Memory B cell (primary cell): ENCODE results near the gene EXO1.
"Not testable (repeated sequence)": the region's sequence is repeated elsewhere in the genome, so short reads cannot be mapped to it uniquely, and the experiment has no call there.

Source experiments
- ATAC-seq: fragments of 150-1000 bp; cut with Tn5 transposase; 2 replicates; pipeline ENCODE4 v1.10.0; 2021; ENCODE audit warnings: low read depth, mild to moderate bottlenecking, moderate library complexity
- DNase-seq, 2 donors: peaks; one replicate each; pipeline ENCODE4 v3.0.0; 2022; ENCODE audit warnings: low spot score in 2 of 2
- H3K27ac Mint-ChIP-seq: one replicate; pipeline ENCODE4 v1.8.0; 2022; ENCODE audit warnings: mild to moderate bottlenecking, moderate library complexity, mixed read lengths
- H3K27me3 Mint-ChIP-seq: one replicate; pipeline ENCODE4 v1.8.0; 2022; ENCODE audit warnings: mixed read lengths
- H3K36me3 Mint-ChIP-seq: one replicate; pipeline ENCODE4 v1.8.0; 2022; ENCODE audit warnings: mild to moderate bottlenecking, mixed read lengths
- H3K4me1 Mint-ChIP-seq: one replicate; pipeline ENCODE4 v1.8.0; 2022; ENCODE audit warnings: mixed read lengths
- H3K4me3 Mint-ChIP-seq: one replicate; pipeline ENCODE4 v1.8.0; 2022; ENCODE audit warnings: mild to moderate bottlenecking, moderate library complexity, mixed read lengths
- H3K9me3 Mint-ChIP-seq: one replicate; pipeline ENCODE4 v1.8.0; 2022; ENCODE audit warnings: mixed read lengths

The EXO1 gene

GRCh38 chr1:241844593-241844992, 3.4 kb upstream of the EXO1 start:
- no peak for DNase-seq
- H3K36me3 Mint-ChIP-seq = no peaks in the 10 kb centered on the region
- no peaks in the 10 kb centered on the region for H3K9me3 Mint-ChIP-seq
- H3K27me3 Mint-ChIP-seq = no peaks in the 10 kb centered on the region
- no peak overlapping the region for H3K4me3 Mint-ChIP-seq
- H3K27ac Mint-ChIP-seq = no peak overlapping the region
- no peak for ATAC-seq
- H3K4me1 Mint-ChIP-seq = peaks cover 11% of the 10 kb centered on the region

- Mint-ChIP-seq H3K27ac (no peak overlapping the region), H3K9me3 (no peaks in the 10 kb centered on the region), H3K27me3 (no peaks in the 10 kb centered on the region), H3K4me3 (no peak overlapping the region), H3K36me3 (no peaks in the 10 kb centered on the region), H3K4me1 (peaks cover 10% of the 10 kb centered on the region)
- DNase-seq (no peak), ATAC-seq (no peak)
These were observed 1.6 kb upstream of the EXO1 start for GRCh38 chr1:241846375-241846774.

GRCh38 chr1:241846862-241847539, 1.0 kb upstream of the EXO1 start:
- ATAC-seq = no peak
- no peaks in the 10 kb centered on the region for H3K27me3 Mint-ChIP-seq
- no peaks in the 10 kb centered on the region for H3K36me3 Mint-ChIP-seq
- peak overlapping the region; percentile 95 for H3K27ac Mint-ChIP-seq
- peak overlapping the region; percentile 98 for H3K4me3 Mint-ChIP-seq
- H3K4me1 Mint-ChIP-seq = peaks cover 10% of the 10 kb centered on the region
- DNase-seq = no peak
- no peaks in the 10 kb centered on the region for H3K9me3 Mint-ChIP-seq

- Mint-ChIP-seq H3K4me1 (peaks cover 10% of the 10 kb centered on the region), H3K27me3 (no peaks in the 10 kb centered on the region), H3K9me3 (no peaks in the 10 kb centered on the region), H3K4me3 (peak overlapping the region; percentile 98), H3K27ac (peak overlapping the region; percentile 95), H3K36me3 (no peaks in the 10 kb centered on the region)
- ATAC-seq (no peak), DNase-seq (no peak)
These were observed 536 bp upstream of the EXO1 start for GRCh38 chr1:241847540-241847795.

- ATAC-seq = no peak
- no peaks in the 10 kb centered on the region for H3K9me3 Mint-ChIP-seq
- peaks cover 10% of the 10 kb centered on the region for H3K4me1 Mint-ChIP-seq
- no peaks in the 10 kb centered on the region for H3K36me3 Mint-ChIP-seq
- DNase-seq = no peak
- no peaks in the 10 kb centered on the region for H3K27me3 Mint-ChIP-seq
- peak overlapping the region; percentile 95 for H3K27ac Mint-ChIP-seq
- peak overlapping the region; percentile 98 for H3K4me3 Mint-ChIP-seq
These were observed 811 bp downstream of the EXO1 start for GRCh38 chr1:241848686-241849344.

DNA sequence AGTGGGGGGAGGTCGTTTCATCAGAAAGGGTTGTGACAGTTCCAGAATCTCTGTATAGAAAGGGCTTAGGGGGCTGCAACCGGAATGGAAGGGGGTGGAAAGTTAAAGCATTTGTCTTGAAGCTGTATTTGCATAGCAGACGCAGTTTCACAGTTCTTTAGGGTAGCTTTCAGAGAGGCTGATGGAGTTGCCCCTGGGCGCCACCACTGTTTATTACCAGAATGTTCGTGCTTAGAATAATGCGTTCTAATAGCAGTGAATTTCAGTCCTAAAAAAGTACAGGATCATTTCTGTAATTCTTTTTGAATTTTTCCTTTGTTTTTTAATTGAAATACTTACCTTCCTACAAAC, 1.3 kb downstream of the EXO1 start:
- Mint-ChIP-seq H3K27me3 (no peaks in the 10 kb centered on the region), H3K4me1 (peaks cover 10% of the 10 kb centered on the region), H3K4me3 (no peak overlapping the region), H3K36me3 (no peaks in the 10 kb centered on the region), H3K27ac (no peak overlapping the region), H3K9me3 (no peaks in the 10 kb centered on the region)
- DNase-seq = no peak
- ATAC-seq = no peak

GRCh38 chr1:241855545-241856140, 7.6 kb downstream of the EXO1 start:
- not testable (repeated sequence) for H3K27me3 Mint-ChIP-seq, DNase-seq, H3K4me1 Mint-ChIP-seq, H3K36me3 Mint-ChIP-seq, H3K27ac Mint-ChIP-seq, H3K9me3 Mint-ChIP-seq, ATAC-seq, H3K4me3 Mint-ChIP-seq

DNA sequence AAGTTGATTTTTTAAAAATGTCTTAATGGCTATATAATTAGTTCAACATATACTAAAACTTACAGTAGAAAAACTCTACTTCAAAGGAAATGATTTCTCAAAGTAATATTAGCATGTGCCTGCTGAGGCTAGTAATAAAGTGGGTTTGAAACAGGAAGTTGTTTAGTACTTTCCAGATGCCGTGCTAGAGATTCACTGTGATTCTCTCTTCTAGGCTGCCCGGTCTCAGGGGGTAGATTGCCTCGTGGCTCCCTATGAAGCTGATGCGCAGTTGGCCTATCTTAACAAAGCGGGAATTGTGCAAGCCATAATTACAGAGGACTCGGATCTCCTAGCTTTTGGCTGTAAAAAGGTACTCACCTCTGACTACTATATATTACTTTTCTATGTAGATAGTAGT, 9.1 kb downstream of the EXO1 start:
- ATAC-seq = peak; percentile 84

DNA sequence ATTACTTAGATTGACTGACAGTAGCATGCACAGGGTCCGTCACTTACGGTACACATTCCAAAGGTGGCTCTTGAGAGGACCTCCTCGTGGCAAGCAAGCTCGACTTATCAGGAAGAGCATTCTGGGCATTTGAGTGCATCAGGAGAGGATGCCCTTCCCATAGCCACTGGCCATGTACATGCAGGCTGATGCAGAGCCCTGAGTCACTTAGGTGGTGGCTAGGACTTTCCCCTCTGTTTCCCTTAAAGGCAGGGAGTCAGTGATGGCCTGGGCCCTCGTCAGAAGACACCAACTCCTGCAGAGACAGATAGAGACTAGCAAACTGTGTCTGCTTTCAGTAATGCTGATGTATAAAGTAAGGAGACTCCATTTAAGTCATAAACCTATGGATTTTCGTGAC, 12.9 kb downstream of the EXO1 start:
- H3K4me3 Mint-ChIP-seq = no peak overlapping the region
- H3K36me3 Mint-ChIP-seq = no peaks in the 10 kb centered on the region

More for the DNA sequence above, 9.1 kb downstream of the EXO1 start:
- Mint-ChIP-seq H3K36me3 (no peaks in the 10 kb centered on the region), H3K27me3 (no peaks in the 10 kb centered on the region), H3K4me1 (no peaks in the 10 kb centered on the region), H3K9me3 (no peaks in the 10 kb centered on the region), H3K4me3 (no peak overlapping the region), H3K27ac (no peak overlapping the region)
- DNase-seq = no peak

GRCh38 chr1:241869022-241869421, 21.0 kb downstream of the EXO1 start:
- Mint-ChIP-seq H3K36me3 (no peaks in the 10 kb centered on the region), H3K27ac (no peak overlapping the region), H3K4me3 (no peak overlapping the region), H3K27me3 (no peaks in the 10 kb centered on the region), H3K4me1 (no peaks in the 10 kb centered on the region), H3K9me3 (no peaks in the 10 kb centered on the region)
- DNase-seq = no peak
- no peak for ATAC-seq

More for the DNA sequence above, 12.9 kb downstream of the EXO1 start:
- Mint-ChIP-seq H3K4me1 (no peaks in the 10 kb centered on the region), H3K27ac (no peak overlapping the region), H3K9me3 (no peaks in the 10 kb centered on the region), H3K27me3 (no peaks in the 10 kb centered on the region)
- no peak for DNase-seq
- no peak for ATAC-seq

GRCh38 chr1:241870336-241870735, 22.3 kb downstream of the EXO1 start:
- ATAC-seq (no peak), DNase-seq (no peak)
- no peaks in the 10 kb centered on the region for H3K9me3 Mint-ChIP-seq
- H3K27me3 Mint-ChIP-seq = no peaks in the 10 kb centered on the region
- H3K4me1 Mint-ChIP-seq = no peaks in the 10 kb centered on the region
- no peak overlapping the region for H3K27ac Mint-ChIP-seq
- H3K36me3 Mint-ChIP-seq = no peaks in the 10 kb centered on the region
- H3K4me3 Mint-ChIP-seq = no peak overlapping the region

- DNase-seq = no peak
- no peaks in the 10 kb centered on the region for H3K9me3 Mint-ChIP-seq
- H3K27ac Mint-ChIP-seq = no peak overlapping the region
- H3K4me1 Mint-ChIP-seq = no peaks in the 10 kb centered on the region
- no peak overlapping the region for H3K4me3 Mint-ChIP-seq
- ATAC-seq = no peak
- H3K27me3 Mint-ChIP-seq = no peaks in the 10 kb centered on the region
- no peaks in the 10 kb centered on the region for H3K36me3 Mint-ChIP-seq
These were observed 22.9 kb downstream of the EXO1 start for GRCh38 chr1:241870746-241871430.

DNA sequence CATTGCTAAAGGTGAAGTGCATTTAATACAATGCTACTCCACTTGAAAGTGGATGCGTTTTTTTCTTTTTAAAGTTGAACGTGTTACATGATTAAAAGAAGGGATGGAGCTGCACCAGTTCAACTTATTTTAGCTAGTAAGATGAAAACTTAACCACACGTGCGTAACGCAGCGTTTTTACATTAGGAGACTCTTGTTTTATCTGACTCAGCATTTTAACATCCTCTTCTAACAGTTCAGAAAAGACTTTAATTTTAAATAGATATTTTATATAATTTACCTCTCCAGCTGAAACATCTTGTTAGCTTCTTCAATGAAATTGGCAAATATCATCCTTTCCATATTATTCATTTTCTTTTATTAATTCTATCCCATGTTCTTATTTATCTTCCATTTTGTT, 33.4 kb downstream of the EXO1 start:
- Mint-ChIP-seq H3K9me3 (peaks cover 2% of the 10 kb centered on the region), H3K4me3 (no peak overlapping the region), H3K27me3 (no peaks in the 10 kb centered on the region), H3K36me3 (no peaks in the 10 kb centered on the region), H3K27ac (no peak overlapping the region), H3K4me1 (no peaks in the 10 kb centered on the region)
- DNase-seq (no peak), ATAC-seq (no peak)

- Mint-ChIP-seq H3K27ac (no peak overlapping the region), H3K36me3 (no peaks in the 10 kb centered on the region), H3K27me3 (no peaks in the 10 kb centered on the region), H3K9me3 (peaks cover 2% of the 10 kb centered on the region), H3K4me1 (no peaks in the 10 kb centered on the region), H3K4me3 (no peak overlapping the region)
- DNase-seq (no peak), ATAC-seq (no peak)
These were observed 35.2 kb downstream of the EXO1 start for GRCh38 chr1:241883159-241883558.
